A549 (cell line): ENCODE measurements around the gene PPP1R13L. TPM values are rescaled to one million over a fixed set of nuclear protein-coding genes. Genes with fewer than 3 reads are reported as not detected.

Experiments
- ATAC-seq, 2 experiments: fragments of 200-7000 bp in 1 of 2; fragments of >200 bp in 1 of 2; cut with Nextera tagmentation in 1 of 2; cut with Tn5 transposase in 1 of 2; 3 replicates each; pipeline versions ENCODE4 v1.8.0 to v1.9.1; 2018 to 2020; ENCODE audit warnings: mild to moderate bottlenecking in 1 of 2, moderate library complexity in 1 of 2
- CTCF ChIA-PET: fragments of 300-600 bp; sonication (Branson Sonifier 250); formaldehyde crosslinking; extraction: SDS; loops from one replicate; lab custom pipeline; 2021; ENCODE audit warnings: antibody characterized with exemption, inconsistent platforms; lab: Yijun Ruan, JAX
- POLR2A ChIA-PET: fragments of 350-600 bp; formaldehyde crosslinking; extraction: SDS; loops from one replicate; lab custom pipeline; 2021; ENCODE audit warnings: antibody characterized with exemption, inconsistent platforms; lab: Yijun Ruan, JAX
- DNase-seq, 2 experiments: peaks; one replicate each; pipeline versions ENCODE4 v3.0.0 to v3.0.0-alpha.2; 2011 to 2016; ENCODE audit warnings: low read depth in 1 of 2, low spot score in 1 of 2
- FAIRE-seq: peaks from 2 replicates; lab custom pipeline; 2011; peaks lifted over from hg19 to GRCh38; lab: Jason Lieb, UNC
- H3K27ac ChIP-seq, 2 experiments: fragments of >200 bp; sonication (Bioruptor Twin); formaldehyde crosslinking; 3 replicates each; pipeline ENCODE4 v1.5.1; 2016 to 2017
- H3K4me1 ChIP-seq: fragments of >200 bp; sonication (Bioruptor Twin); formaldehyde crosslinking; 3 replicates; pipeline ENCODE4 v1.6.1; 2016
- H3K4me2 ChIP-seq: fragments of >200 bp; sonication (Bioruptor Twin); formaldehyde crosslinking; 3 replicates; pipeline ENCODE4 v1.6.1; 2016
- H3K4me3 ChIP-seq: fragments of >200 bp; sonication (Bioruptor Twin); formaldehyde crosslinking; 3 replicates; pipeline ENCODE4 v1.5.1; 2016
- H3K9me3 ChIP-seq: fragments of >200 bp; sonication (Bioruptor Twin); formaldehyde crosslinking; 3 replicates; pipeline ENCODE4 v1.6.1; 2016
- ATOH8 ChIP-seq: fragments of 250-450 bp; sonication (Bioruptor Pico); IDR thresholded peaks from 2 replicates; pipeline ENCODE4 v1.5.0; 2020; ENCODE audit warnings: low read depth, mild to moderate bottlenecking, moderate library complexity
- BCL3 ChIP-seq: fragments of >200 bp; sonication (Bioruptor Twin); formaldehyde crosslinking; IDR thresholded peaks from 3 replicates; pipeline ENCODE4 v1.6.1; 2016
- CBX2 ChIP-seq: fragments of 200-600 bp; sonication (generic); IDR thresholded peaks from 2 replicates; pipeline ENCODE4 v1.6.1; 2016; ENCODE audit warnings: low read depth, mild to moderate bottlenecking, borderline replicate concordance
- CHD4 ChIP-seq: fragments of 200-600 bp; sonication (generic); IDR thresholded peaks from 2 replicates; pipeline ENCODE4 v1.6.1; 2016; ENCODE audit warnings: antibody characterized with exemption, mild to moderate bottlenecking, borderline replicate concordance
- E2F6 ChIP-seq: IDR thresholded peaks from 2 replicates; pipeline ENCODE4 v1.6.1; 2012; ENCODE audit warnings: low read depth, borderline replicate concordance
- FOSB ChIP-seq: fragments of 250-450 bp; sonication (Bioruptor Pico); IDR thresholded peaks from 2 replicates; pipeline ENCODE4 v1.5.0; 2020; ENCODE audit warnings: mild to moderate bottlenecking, moderate library complexity
- FOXS1 ChIP-seq: fragments of 250-450 bp; sonication (Bioruptor Pico); IDR thresholded peaks from 2 replicates; pipeline ENCODE4 v1.5.0; 2020; ENCODE audit warnings: mild to moderate bottlenecking, moderate library complexity
- HOXA7 ChIP-seq: fragments of 250-450 bp; sonication (Bioruptor Pico); IDR thresholded peaks from 2 replicates; pipeline ENCODE4 v1.5.0; 2020; ENCODE audit warnings: mild to moderate bottlenecking, moderate library complexity
- HOXB13 ChIP-seq: fragments of 250-450 bp; sonication (Bioruptor Pico); IDR thresholded peaks from 2 replicates; pipeline ENCODE4 v1.5.0; 2020; ENCODE audit warnings: low read depth, mild to moderate bottlenecking, moderate library complexity
- JUNB ChIP-seq: fragments of >200 bp; sonication (Bioruptor Twin); formaldehyde crosslinking; IDR thresholded peaks from 2 replicates; pipeline ENCODE4 v1.6.1; 2016
- MAX ChIP-seq: IDR thresholded peaks from 2 replicates; pipeline ENCODE4 v1.6.1; 2012
- MAZ ChIP-seq: fragments of 150-350 bp; IDR thresholded peaks from 2 replicates; pipeline ENCODE4 v1.6.1; 2014; ENCODE audit warnings: antibody characterized with exemption, low read depth, low read length, borderline replicate concordance
- MYC ChIP-seq: IDR thresholded peaks from 2 replicates; pipeline ENCODE4 v1.6.1; 2012; ENCODE audit warnings: mild to moderate bottlenecking, inconsistent platforms, low read length, improper control_type of control experiment, borderline replicate concordance
- NFE2L2 ChIP-seq: fragments of 150-350 bp; conservative IDR thresholded peaks from 2 replicates; pipeline ENCODE4 v1.6.1; 2014; ENCODE audit warnings: low read length
- NR3C1 ChIP-seq: fragments of >200 bp; sonication (Bioruptor Twin); formaldehyde crosslinking; IDR thresholded peaks from 3 replicates; pipeline ENCODE4 v1.6.1; 2017
- PBX3 ChIP-seq: IDR thresholded peaks from 2 replicates; pipeline ENCODE4 v1.6.1; 2012
- POLR2A ChIP-seq: IDR thresholded peaks from 2 replicates; pipeline ENCODE4 v1.6.1; 2012; ENCODE audit warnings: mild to moderate bottlenecking, low read length
- POLR2AphosphoS2 ChIP-seq: conservative IDR thresholded peaks from 2 replicates; pipeline ENCODE4 v1.6.1; 2012; ENCODE audit warnings: low read length, improper control_type of control experiment, inconsistent platforms
- REST ChIP-seq: fragments of 200-600 bp; sonication (generic); IDR thresholded peaks from 2 replicates; pipeline ENCODE4 v1.6.1; 2016; ENCODE audit warnings: antibody characterized with exemption, mild to moderate bottlenecking, moderate library complexity
- SREBF2 ChIP-seq: fragments of 450-650 bp; IDR thresholded peaks from 2 replicates; pipeline ENCODE4 v1.6.1; 2014; ENCODE audit warnings: mild to moderate bottlenecking, moderate library complexity
- TFCP2L1 ChIP-seq: fragments of 250-450 bp; sonication (Bioruptor Pico); IDR thresholded peaks from 2 replicates; pipeline ENCODE4 v1.5.0; 2021; ENCODE audit warnings: mild to moderate bottlenecking
- TP53 ChIP-seq: fragments of 250-450 bp; sonication (Bioruptor Pico); IDR thresholded peaks from 2 replicates; pipeline ENCODE4 v1.5.0; 2021; ENCODE audit warnings: mild to moderate bottlenecking, moderate library complexity
- ZC3H11A ChIP-seq: fragments of 450-650 bp; IDR thresholded peaks from 2 replicates; pipeline ENCODE4 v1.6.1; 2014; ENCODE audit warnings: antibody characterized with exemption, mild to moderate bottlenecking
- ZNF302 ChIP-seq: fragments of 250-450 bp; sonication (Bioruptor Pico); IDR thresholded peaks from 2 replicates; pipeline ENCODE4 v1.9.0; 2021; ENCODE audit warnings: inconsistent platforms, mild to moderate bottlenecking, moderate library complexity
- WGBS: methylation state at CpG from one replicate; pipeline ENCODE4 v1.1.6; 2017; ENCODE audit errors: missing lambda C conversion rate; 5-methylcytosine and 5-hydroxymethylcytosine counted together
- polyA plus RNA-seq, 4 experiments: library from polyadenylated mRNA; depleted of rRNA in 3 of 4; stranded (reverse); fragments of >200 nt; fragmentation: RNase III in 1 of 4; extraction: RNeasy Plus Mini Kit Qiagen cat#74134 plus additional on column Dnase treatment in 1 of 4; gene quantifications; 2 replicates in 3 of 4; 3 replicates in 1 of 4; pipeline ENCODE4 v1.2.3, GENCODE V29; 2011 to 2017

PPP1R13L gene
- polyA plus RNA-seq, 2 of the 4 experiments (the other 2 are of a cell fraction), result 3.2 to 18.9 TPM

GRCh38 chr19:45350477-45351058, 54.3 kb downstream of the PPP1R13L start:
- H3K4me1 ChIP-seq, result no peaks in the 10 kb centered on the region
- POLR2A ChIA-PET, result no interaction called here
- ATAC-seq (no peak), FAIRE-seq (no peak), DNase-seq (no peak)
- TF ChIP-seq CBX2, result no peak
- TF ChIP-seq ZNF302 (CRISPR knock-in tag), result no peak
- no peak for TF ChIP-seq SREBF2
- TF ChIP-seq FOSB, result no peak
- H3K9me3 ChIP-seq, result no peaks in the 10 kb centered on the region
- WGBS, result 86% methylated on average over 14 of the region's 17 CpGs
- no peak overlapping the region for H3K4me3 ChIP-seq
- no peak overlapping the region for H3K27ac ChIP-seq
- CTCF ChIA-PET, result interaction anchor here (0.8 to 3.5 kb wide), 3 partner anchors 12 to 53 kb away, joined by 3 to 25 read pairs (median 6); no protein-coding TSS in a partner anchor
- no peak overlapping the region for H3K4me2 ChIP-seq

GRCh38 chr19:45349430-45349941, 55.4 kb downstream of the PPP1R13L start:
- ATAC-seq, result no peak

GRCh38 chr19:45349126-45349415, 55.8 kb downstream of the PPP1R13L start:
- no peak for DNase-seq
- no peak for ATAC-seq
- POLR2A ChIA-PET, result no interaction called here
- no peaks in the 10 kb centered on the region for H3K9me3 ChIP-seq
- no peak overlapping the region for H3K4me2 ChIP-seq
- CTCF ChIA-PET, result interaction anchor here (3.5 kb wide), 1 partner anchor 10 kb away, joined by 25 read pairs; no protein-coding TSS in a partner anchor
- 86% methylated on average over 3 of the region's 3 CpGs for WGBS
- H3K4me1 ChIP-seq, result no peaks in the 10 kb centered on the region
- no peak overlapping the region for H3K27ac ChIP-seq
- H3K4me3 ChIP-seq, result no peak overlapping the region
- no peak for FAIRE-seq
- TF ChIP-seq PBX3 (no peak), ZNF302 (CRISPR knock-in tag) (no peak), CBX2 (no peak), MYC (no peak), JUNB (no peak), REST (no peak), FOXS1 (CRISPR knock-in tag) (no peak), TFCP2L1 (CRISPR knock-in tag) (no peak), BCL3 (no peak)

More at GRCh38 chr19:45349430-45349941, 55.4 kb downstream of the PPP1R13L start:
- Histone ChIP-seq H3K4me1 (no peaks in the 10 kb centered on the region), H3K27ac (no peak overlapping the region), H3K4me3 (no peak overlapping the region), H3K9me3 (no peaks in the 10 kb centered on the region), H3K4me2 (no peak overlapping the region)
- WGBS, result 97% methylated on average over 12 of the region's 17 CpGs
- CTCF ChIA-PET, result interaction anchor here (0.7 to 3.5 kb wide), 3 partner anchors 11 to 290 kb away, joined by 3 to 25 read pairs (median 6); no protein-coding TSS in a partner anchor
- no peak for FAIRE-seq
- no peak for DNase-seq
- POLR2A ChIA-PET, result no interaction called here
- TF ChIP-seq HOXA7, result no peak
- no peak for TF ChIP-seq TP53 (CRISPR knock-in tag)
- TF ChIP-seq NR3C1, result no peak
- no peak for TF ChIP-seq MAZ
- TF ChIP-seq POLR2A, result no peak
- TF ChIP-seq E2F6, result no peak
- TF ChIP-seq MAX, result no peak
- TF ChIP-seq HOXB13, result no peak
- no peak for TF ChIP-seq PBX3
- TF ChIP-seq CHD4, result no peak
- TF ChIP-seq JUNB, result no peak
- no peak for TF ChIP-seq NFE2L2
- no peak for TF ChIP-seq ZC3H11A
- TF ChIP-seq POLR2AphosphoS2, result no peak
- no peak for TF ChIP-seq ATOH8 (CRISPR knock-in tag)
